Heart left ventricle (tissue), 16 donors: ENCODE measurements around the gene MGMT. TPM values are rescaled to one million over a fixed set of nuclear protein-coding genes. Genes with fewer than 3 reads are reported as not detected.
A peak's percentile ranks its signal among the peaks of the same experiment; 100 is the strongest.

Experiments used
- ATAC-seq, 4 donors: fragments of 200-7000 bp; cut with Tn5 transposase; one replicate each; pipeline ENCODE4 v1.9.1; 2020 to 2022; ENCODE audit warnings: moderate library complexity in 4 of 4, mild to moderate bottlenecking in 3 of 4, moderate number of reproducible peaks in 1 of 4
- DNase-seq, 5 donors: peaks; one replicate each; pipeline ENCODE4 v3.0.0-alpha.2; 2020
- H3K27ac ChIP-seq, 12 donors: fragments of 200-600 bp; sonication (generic) in 4 of 12; one replicate each; pipeline versions ENCODE4 v1.5.0 to v1.8.0; 2016 to 2022; ENCODE audit warnings: mild to moderate bottlenecking in 2 of 12
- H3K27me3 ChIP-seq, 9 donors: fragments of 200-600 bp; sonication (generic) in 2 of 9; one replicate each; pipeline versions ENCODE4 v1.5.1 to v1.8.0; 2016 to 2022; ENCODE audit warnings: mild to moderate bottlenecking in 3 of 9
- H3K36me3 ChIP-seq, 9 donors: fragments of 200-600 bp; sonication (generic) in 2 of 9; one replicate each; pipeline versions ENCODE4 v1.5.0 to v1.8.0; 2018 to 2022; ENCODE audit warnings: mild to moderate bottlenecking in 2 of 9
- H3K4me1 ChIP-seq, 12 donors: fragments of 200-600 bp; sonication (generic) in 4 of 12; one replicate each; pipeline versions ENCODE4 v1.5.0 to v1.8.0; 2016 to 2022; ENCODE audit warnings: mild to moderate bottlenecking in 3 of 12
- H3K4me3 ChIP-seq, 12 donors: fragments of 200-600 bp; sonication (generic) in 4 of 12; one replicate each; pipeline versions ENCODE4 v1.5.0 to v1.8.0; 2017 to 2022; ENCODE audit warnings: mild to moderate bottlenecking in 9 of 12, moderate library complexity in 4 of 12
- H3K9me3 ChIP-seq, 12 donors: fragments of 200-600 bp; sonication (generic) in 4 of 12; one replicate each; pipeline versions ENCODE4 v1.5.0 to v1.8.0; 2016 to 2022; ENCODE audit warnings: mild to moderate bottlenecking in 1 of 12
- CTCF ChIP-seq, 12 donors: fragments of 200-600 bp; sonication (generic) in 4 of 12; IDR thresholded peaks; one replicate each; pipeline versions ENCODE4 v1.5.0 to v1.8.0; 2018 to 2022; ENCODE audit warnings: antibody characterized with exemption in 12 of 12, mild to moderate bottlenecking in 5 of 12
- POLR2A ChIP-seq, 2 donors: fragments of 450-650 bp; IDR thresholded peaks; one replicate each; pipeline ENCODE4 v1.6.1; 2017; ENCODE audit warnings: antibody characterized with exemption in 2 of 2, mild to moderate bottlenecking in 2 of 2, moderate library complexity in 2 of 2
- WGBS, 4 donors: extraction: QIAGEN DNeasy Blood & Tissue Kit in 2 of 4; methylation state at CpG; one replicate each; pipeline versions ENCODE4 v1.1.5 to v1.1.7; 2013 to 2018; 5-methylcytosine and 5-hydroxymethylcytosine counted together
- intact Hi-C, 10 donors: fragments of 100-400 bp; cut with DNase I; formaldehyde crosslinking; loops; one replicate each; pipeline versions ENCODE4 v1.11.1 to v1.14.2; 2022
- polyA plus RNA-seq, 2 donors: library from polyadenylated mRNA; stranded (reverse); fragments of 200-250 nt; gene quantifications; one replicate each; pipeline ENCODE4 v1.2.3, GENCODE V29; 2013
- total RNA-seq, 9 donors: library from RNA; depleted of rRNA in 2 of 9; stranded (reverse); fragments of >200 nt in 2 of 9; fragmentation: NEBNext Ultra II Directional in 3 of 9; extraction: Animal tissue kit (Norgen Biotek cat#: 25700) in 3 of 9; gene quantifications; one replicate each; pipeline versions ENCODE4 v1.1.0 to v1.2.4, GENCODE V29; 2016 to 2023
- donor health status: ischemic (EF 13 %, LVEDD 7.1; RV severe dilation, severe dysfunction).
- donor health status: healthy with polysubstance abuse.
- donor health status: DM: no; HTN: yes; CAD: no.
- donor health status: DM: no; HTN: no; CAD: no.
- donor health status: ischemic (EF 25% LVEDD 6.9; RV normal size, moderate dysfunction).
- donor health status: ischemic (EF 25% LVEDD 5.7; RV mildly dilated, moderate dysfunction).
- donor health status: healthy.
- donor health status: DM: yes; HTN: yes; CAD: no.
- donor health status: ischemic (EF 35%, LVEDD 5.7; RV mildly dilated, moderate dysfunction).
- donor health status: nonischemic (EF 11% LVEDD 7.7; RV severe dilation, severe dysfunction).
- donor health status: DM: yes; HTN: yes; CAD: no.
- donor health status: PGD.
- donor health status: ischemic (EF 29% LVEDD 5.4; RV normal size, mild dysfunction).
- donor health status: nonischemic (EF 23%, LVEDD 6.1; RV moderate dilation, normal function).

Gene MGMT
- total and polyA plus RNA-seq, 11 donors, result 6.2 to 25.3 (median 11.6) TPM

DNA sequence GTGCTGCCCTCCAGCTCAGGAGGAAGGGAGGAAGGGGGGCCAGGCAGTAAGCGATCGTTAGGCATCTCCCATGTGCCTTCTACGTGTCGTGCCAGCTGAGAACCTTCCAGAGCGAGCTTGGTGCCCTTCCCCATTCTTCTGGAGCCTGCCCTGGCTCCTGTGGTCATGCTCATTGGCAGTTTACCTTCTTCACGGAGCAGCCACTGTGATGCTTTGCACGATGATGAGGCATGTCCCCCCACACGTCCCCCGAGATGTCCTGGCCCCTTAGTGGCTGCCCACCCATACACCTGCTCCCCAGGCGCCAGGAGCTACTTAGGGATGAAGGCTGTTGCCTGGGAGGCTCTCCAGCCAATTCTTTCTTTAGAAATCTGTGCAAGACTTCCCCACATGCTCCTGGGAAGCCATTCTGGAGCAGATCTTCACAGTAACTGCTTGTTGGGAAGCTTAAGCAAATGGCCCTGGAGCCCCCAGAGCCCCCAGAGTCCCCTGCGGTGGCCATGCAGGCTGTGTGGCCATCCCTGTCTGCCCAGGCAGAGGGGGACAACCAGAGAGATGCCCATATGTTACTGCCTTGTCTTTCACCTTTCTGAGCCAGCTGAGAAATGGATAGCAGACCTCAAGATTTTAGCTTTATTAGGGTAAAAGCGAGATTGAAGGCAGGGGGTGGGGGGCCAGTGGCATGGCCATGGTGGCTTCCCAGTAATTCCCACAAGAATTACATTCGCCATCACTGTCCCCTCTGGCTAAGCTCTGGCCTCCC is 298.0 kb downstream of the MGMT start:
- TF ChIP-seq POLR2A (IDR thresholded peaks at IDR 0.05), result no peak
- no peak for TF ChIP-seq CTCF (IDR thresholded peaks at IDR 0.05)
- peaks cover 0 to 30% (median 0%) of the 10 kb centered on the region in 9 donors for H3K36me3 ChIP-seq

GRCh38 chr10:129765664-129766550 is 298.9 kb downstream of the MGMT start:
- H3K27me3 ChIP-seq, result no peaks in the 10 kb centered on the region
- DNase-seq, result peak in 1 of 5 donors; percentile 15
- no peaks in the 10 kb centered on the region for H3K4me1 ChIP-seq
- TF ChIP-seq CTCF (IDR thresholded peaks at IDR 0.05) (no peak), POLR2A (IDR thresholded peaks at IDR 0.05) (no peak)
- 91 to 97% (median 94%) methylated on average over 19 to 25 of the region's 25 CpGs for WGBS, 4 donors
- no peak overlapping the region for H3K4me3 ChIP-seq
- H3K27ac ChIP-seq, result no peak overlapping the region
- peaks cover 0 to 28% (median 0%) of the 10 kb centered on the region in 9 donors for H3K36me3 ChIP-seq
- ATAC-seq, result no peak
- no peaks in the 10 kb centered on the region for H3K9me3 ChIP-seq
- intact Hi-C loops, result no loop called here

More for the DNA sequence above, 298.0 kb downstream of the MGMT start:
- Histone ChIP-seq H3K4me1 (no peaks in the 10 kb centered on the region), H3K4me3 (no peak overlapping the region), H3K27ac (no peak overlapping the region), H3K27me3 (no peaks in the 10 kb centered on the region), H3K9me3 (no peaks in the 10 kb centered on the region)
- WGBS, 4 donors, result 93 to 98% (median 95%) methylated on average over 5 to 13 of the region's 13 CpGs
- intact Hi-C loops, result no loop called here
- ATAC-seq, result no peak
- DNase-seq, result peak in 1 of 5 donors; percentile 12

DNA sequence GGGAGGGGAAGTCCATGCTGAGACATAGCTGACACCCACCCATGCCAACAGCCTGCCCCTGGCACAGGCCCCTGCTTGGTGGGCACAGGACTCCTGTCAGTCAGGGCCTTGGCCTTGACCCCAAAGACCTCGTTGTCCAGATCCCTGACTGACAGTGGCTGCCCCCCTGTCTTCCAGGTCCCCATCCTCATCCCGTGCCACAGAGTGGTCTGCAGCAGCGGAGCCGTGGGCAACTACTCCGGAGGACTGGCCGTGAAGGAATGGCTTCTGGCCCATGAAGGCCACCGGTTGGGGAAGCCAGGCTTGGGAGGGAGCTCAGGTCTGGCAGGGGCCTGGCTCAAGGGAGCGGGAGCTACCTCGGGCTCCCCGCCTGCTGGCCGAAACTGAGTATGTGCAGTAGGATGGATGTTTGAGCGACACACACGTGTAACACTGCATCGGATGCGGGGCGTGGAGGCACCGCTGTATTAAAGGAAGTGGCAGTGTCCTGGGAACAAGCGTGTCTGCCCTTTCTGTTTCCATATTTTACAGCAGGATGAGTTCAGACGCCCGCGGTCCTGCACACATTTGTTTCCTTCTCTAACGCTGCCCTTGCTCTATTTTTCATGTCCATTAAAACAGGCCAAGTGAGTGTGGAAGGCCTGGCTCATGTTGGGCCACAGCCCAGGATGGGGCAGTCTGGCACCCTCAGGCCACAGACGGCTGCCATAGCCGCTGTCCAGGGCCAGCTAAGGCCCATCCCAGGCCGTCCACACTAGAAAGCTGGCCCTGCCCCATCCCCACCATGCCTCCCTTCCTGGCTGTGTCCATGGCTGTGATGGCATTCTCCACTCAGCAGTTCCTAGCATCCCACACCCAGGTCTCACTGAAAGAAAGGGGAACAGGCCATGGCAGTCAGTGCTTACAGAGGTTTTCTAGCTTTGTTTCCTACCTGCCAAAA is 299.8 kb downstream of the MGMT start:
- Histone ChIP-seq H3K27ac (no peak overlapping the region), H3K4me3 (no peak overlapping the region), H3K36me3 (peaks cover 0 to 28% (median 0%) of the 10 kb centered on the region in 9 donors), H3K27me3 (no peaks in the 10 kb centered on the region), H3K9me3 (no peaks in the 10 kb centered on the region), H3K4me1 (no peaks in the 10 kb centered on the region)
- TF ChIP-seq CTCF (IDR thresholded peaks at IDR 0.05) (no peak), POLR2A (IDR thresholded peaks at IDR 0.05) (no peak)
- intact Hi-C loops, result no loop called here
- 94 to 97% (median 95%) methylated on average over 22 to 25 of the region's 25 CpGs for WGBS, 4 donors
- peak in 2 of 5 donors; percentile 12 to 15 for DNase-seq
- no peak for ATAC-seq
